Measurements from ENCODE around the gene RELL2.

RELL2 gene

GRCh38 chr5:141672071-141672840 lies 35.5 kb downstream of the RELL2 start:
- no peak for DNase-seq
- TF ChIP-seq, protein P1, sequence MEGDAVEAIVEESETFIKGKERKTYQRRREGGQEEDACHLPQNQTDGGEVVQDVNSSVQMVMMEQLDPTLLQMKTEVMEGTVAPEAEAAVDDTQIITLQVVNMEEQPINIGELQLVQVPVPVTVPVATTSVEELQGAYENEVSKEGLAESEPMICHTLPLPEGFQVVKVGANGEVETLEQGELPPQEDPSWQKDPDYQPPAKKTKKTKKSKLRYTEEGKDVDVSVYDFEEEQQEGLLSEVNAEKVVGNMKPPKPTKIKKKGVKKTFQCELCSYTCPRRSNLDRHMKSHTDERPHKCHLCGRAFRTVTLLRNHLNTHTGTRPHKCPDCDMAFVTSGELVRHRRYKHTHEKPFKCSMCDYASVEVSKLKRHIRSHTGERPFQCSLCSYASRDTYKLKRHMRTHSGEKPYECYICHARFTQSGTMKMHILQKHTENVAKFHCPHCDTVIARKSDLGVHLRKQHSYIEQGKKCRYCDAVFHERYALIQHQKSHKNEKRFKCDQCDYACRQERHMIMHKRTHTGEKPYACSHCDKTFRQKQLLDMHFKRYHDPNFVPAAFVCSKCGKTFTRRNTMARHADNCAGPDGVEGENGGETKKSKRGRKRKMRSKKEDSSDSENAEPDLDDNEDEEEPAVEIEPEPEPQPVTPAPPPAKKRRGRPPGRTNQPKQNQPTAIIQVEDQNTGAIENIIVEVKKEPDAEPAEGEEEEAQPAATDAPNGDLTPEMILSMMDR (IDR thresholded peaks at IDR 0.05): no peak
- Mint-ChIP-seq H3K36me3 (ENCODE audit: low read depth) (no peaks in the 10 kb centered on the region), H3K27me3 (ENCODE audit: low read depth, poor library complexity) (no peaks in the 10 kb centered on the region), H3K4me3 (no peak overlapping the region), H3K4me1 (peaks cover 13% of the 10 kb centered on the region), H3K9me3 (no peaks in the 10 kb centered on the region), H3K27ac (no peak overlapping the region)

GRCh38 chr5:141672841-141673813 lies 36.3 kb downstream of the RELL2 start:
- TF ChIP-seq, protein P1 (IDR thresholded peaks at IDR 0.05): no peak
- Mint-ChIP-seq H3K4me1 (peaks cover 13% of the 10 kb centered on the region), H3K27ac (no peak overlapping the region), H3K4me3 (no peak overlapping the region), H3K36me3 (ENCODE audit: low read depth) (peaks cover 1% of the 10 kb centered on the region), H3K9me3 (no peaks in the 10 kb centered on the region), H3K27me3 (ENCODE audit: low read depth, poor library complexity) (no peaks in the 10 kb centered on the region)
- no peak for DNase-seq

- Mint-ChIP-seq H3K9me3 (no peaks in the 10 kb centered on the region), H3K36me3 (ENCODE audit: low read depth) (peaks cover 6% of the 10 kb centered on the region), H3K4me1 (peaks cover 13% of the 10 kb centered on the region), H3K27me3 (ENCODE audit: low read depth, poor library complexity) (no peaks in the 10 kb centered on the region), H3K27ac (peak overlapping the region; percentile 9), H3K4me3 (no peak overlapping the region)
- no peak for DNase-seq
- TF ChIP-seq, protein P1 (IDR thresholded peaks at IDR 0.05): no peak
Measured at GRCh38 chr5:141674747-141675146, 38.0 kb downstream of the RELL2 start.

- TF ChIP-seq, protein P1 (IDR thresholded peaks at IDR 0.05): no peak
- no peak overlapping the region for H3K27ac Mint-ChIP-seq
- no peaks in the 10 kb centered on the region for H3K27me3 Mint-ChIP-seq (ENCODE audit: low read depth, poor library complexity)
- peaks cover 6% of the 10 kb centered on the region for H3K36me3 Mint-ChIP-seq (ENCODE audit: low read depth)
- DNase-seq: no peak
- H3K4me3 Mint-ChIP-seq: no peak overlapping the region
- H3K9me3 Mint-ChIP-seq: no peaks in the 10 kb centered on the region
- peaks cover 18% of the 10 kb centered on the region for H3K4me1 Mint-ChIP-seq
Measured at GRCh38 chr5:141675672-141676071, 38.9 kb downstream of the RELL2 start.

DNA sequence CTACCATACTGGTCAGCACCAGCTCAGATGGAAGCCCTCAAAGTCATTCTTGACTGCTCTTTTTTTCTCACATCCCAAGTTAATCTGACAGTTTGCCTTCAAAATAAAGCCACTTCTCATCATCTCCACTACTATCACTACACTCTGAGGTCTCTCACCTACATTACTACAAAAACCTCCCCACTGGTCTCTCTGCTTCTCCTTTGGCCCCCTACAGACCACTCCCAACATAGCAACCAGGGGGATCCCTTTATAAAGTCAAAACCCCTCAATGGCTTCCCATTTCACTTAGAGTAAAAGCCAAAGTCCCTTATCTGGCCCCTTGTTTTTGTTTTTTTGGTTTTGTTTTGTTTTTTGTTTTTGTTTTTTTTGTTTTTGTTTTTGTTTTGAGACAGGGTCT lies 40.6 kb downstream of the RELL2 start:
- Mint-ChIP-seq H3K4me1 (peaks cover 34% of the 10 kb centered on the region), H3K27me3 (ENCODE audit: low read depth, poor library complexity) (peaks cover 3% of the 10 kb centered on the region), H3K36me3 (ENCODE audit: low read depth) (peaks cover 6% of the 10 kb centered on the region), H3K4me3 (no peak overlapping the region), H3K9me3 (no peaks in the 10 kb centered on the region), H3K27ac (no peak overlapping the region)
- DNase-seq: peak; percentile 43
- TF ChIP-seq, protein P1 (IDR thresholded peaks at IDR 0.05): peak; percentile 41

Measured in nephron progenitor cell (in vitro differentiated cells).